ENCODE results near the gene CAMTA1.
"Not testable (repeated sequence)": the region's sequence is repeated elsewhere in the genome, so short reads cannot be mapped to it uniquely, and the experiment has no call there.

Gene CAMTA1

DNA sequence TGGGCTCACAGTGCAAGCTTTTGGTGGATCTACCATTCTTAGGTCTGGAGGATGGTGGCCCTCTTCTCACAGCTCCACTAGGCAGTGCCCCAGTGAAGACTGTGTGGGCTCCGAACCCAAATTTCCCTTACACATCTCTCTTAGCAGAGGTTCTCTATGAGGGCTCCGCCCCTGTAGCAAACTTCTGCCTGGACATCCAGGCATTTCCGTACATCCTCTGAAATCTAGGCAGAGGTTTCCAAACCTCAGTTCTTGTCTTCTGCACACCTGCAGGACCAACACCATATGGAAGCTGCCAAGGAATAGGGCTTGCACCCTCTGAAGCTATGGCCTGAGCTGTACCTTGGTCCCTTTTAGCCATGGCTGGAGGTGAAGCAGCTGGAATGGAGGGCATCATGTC, 1005.8 kb downstream of the CAMTA1 start:
- DNase-seq = not testable (repeated sequence)

DNA sequence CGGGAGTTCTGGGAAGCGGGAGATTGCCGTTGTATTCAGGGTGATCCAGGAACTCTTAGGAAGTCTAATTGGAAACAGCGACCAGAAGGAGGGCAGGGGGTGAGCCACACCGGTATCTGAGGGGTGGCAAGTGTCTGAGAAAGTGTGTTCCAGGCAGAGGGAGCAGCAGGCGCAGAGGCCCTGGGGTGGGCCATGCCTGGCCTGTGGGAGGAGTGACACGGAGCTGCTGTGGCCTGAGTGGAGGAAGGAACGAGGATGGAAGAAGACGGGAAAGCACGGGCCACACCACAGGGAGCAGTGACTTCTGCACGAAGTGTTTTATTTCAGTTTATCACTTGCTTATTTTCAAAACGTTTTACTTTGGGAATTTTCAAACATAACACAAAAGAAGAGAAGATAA, 1010.2 kb downstream of the CAMTA1 start:
- DNase-seq = no peak

DNA sequence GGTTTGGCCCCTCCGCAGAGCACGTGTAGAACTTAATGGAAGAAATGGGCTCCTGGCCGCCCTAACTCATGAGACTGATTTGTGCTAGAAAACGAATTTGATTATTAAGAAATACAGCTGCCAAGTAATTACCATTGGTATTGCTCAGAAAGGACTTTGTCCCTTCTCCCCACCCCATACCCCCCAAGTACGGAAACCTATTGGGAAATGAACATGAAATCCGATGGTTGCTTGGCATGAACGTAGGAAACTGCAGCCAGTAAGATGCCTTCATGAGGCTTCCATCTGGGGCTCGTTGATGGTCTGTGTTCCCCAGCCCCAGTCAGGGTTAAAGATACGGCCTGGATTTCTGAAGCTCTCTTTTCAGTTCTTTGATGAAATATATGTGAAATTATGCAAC, 1020.2 kb downstream of the CAMTA1 start:
- DNase-seq = no peak

DNA sequence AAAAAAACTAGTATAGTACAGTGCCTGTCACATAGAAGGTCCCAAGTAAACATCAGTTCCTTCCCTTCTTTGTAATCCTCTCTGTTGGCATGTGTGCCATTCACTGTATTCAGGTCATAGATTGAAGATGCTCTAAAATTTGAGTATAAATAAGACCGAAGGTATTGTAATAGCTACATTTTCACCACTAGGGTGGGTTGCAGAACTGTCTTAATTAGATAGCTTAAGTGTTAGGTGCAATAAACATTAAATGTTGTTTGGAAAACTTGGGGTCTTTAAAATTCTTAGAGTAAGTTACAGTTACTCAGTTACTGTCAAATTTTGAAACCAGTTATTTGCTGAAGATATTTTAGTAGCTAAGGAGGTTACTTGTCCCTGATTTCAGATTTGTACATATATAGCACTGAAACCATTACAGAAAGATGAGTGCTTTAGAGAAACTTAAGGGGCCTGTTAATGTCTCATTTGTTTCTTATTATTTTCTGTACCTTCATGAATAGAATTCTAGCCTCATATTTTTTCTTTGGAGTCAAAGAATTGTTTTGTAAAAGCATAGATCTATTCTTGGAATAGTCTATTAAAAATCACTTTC, 1023.1 kb downstream of the CAMTA1 start:
- peak; percentile 47 for DNase-seq

DNA sequence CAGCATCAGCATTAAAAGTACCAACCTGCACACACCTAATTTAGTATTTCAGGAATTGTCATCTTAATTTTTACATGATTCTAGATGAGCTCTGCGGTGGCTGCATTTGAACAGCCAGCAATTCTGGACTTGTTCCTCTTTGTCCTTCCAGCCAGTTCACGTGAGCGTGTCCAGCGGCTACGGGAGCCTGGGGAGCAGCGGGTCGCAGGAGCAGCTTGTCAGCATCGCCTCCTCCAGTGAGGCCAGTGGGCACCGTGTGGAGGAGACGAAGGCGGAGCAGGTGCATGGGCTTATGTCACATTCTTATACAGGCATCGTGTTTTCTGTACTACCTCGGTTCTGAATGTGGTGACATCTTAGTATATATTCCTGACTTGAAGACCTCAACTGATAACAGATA, 1024.5 kb downstream of the CAMTA1 start:
- no peak for DNase-seq

DNA sequence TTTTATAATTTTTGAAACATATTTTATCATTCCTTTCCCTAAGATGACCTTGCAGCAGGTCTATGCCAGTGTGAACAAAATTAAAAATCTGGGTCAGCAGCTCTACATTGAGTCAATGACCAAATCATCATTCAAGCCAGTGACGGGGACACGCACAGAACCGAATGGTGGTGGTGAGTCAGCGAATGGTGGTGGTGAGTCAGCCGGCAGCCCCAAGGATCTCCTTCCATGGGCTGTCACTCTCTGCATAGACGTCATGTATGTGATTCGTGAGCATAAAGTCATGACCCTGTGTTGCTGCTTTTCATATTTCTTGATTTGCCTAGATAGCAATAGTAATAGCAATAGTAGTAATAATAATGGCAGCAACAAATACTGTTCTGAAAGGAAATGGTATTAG, 1025.1 kb downstream of the CAMTA1 start:
- no peak for DNase-seq

DNA sequence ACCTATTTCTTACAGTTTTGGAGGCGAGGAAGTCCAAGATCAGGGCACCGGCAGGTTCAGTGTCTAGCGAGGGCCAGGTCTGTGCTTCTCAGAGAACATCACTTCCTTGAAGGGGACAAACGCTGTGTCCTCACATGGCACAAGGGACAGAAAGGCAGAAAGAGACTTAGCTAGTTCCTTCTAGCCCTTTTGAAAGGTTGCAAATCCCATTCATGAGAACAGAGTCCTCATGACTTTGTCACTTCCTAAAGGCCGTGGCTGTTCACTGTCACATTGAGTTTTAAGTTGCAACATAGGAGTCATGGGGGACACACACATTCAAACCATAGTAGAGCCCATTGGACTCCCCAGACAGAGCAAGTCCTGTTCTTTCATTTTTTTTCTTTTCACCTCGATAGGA, 1026.2 kb downstream of the CAMTA1 start:
- DNase-seq = no peak

DNA sequence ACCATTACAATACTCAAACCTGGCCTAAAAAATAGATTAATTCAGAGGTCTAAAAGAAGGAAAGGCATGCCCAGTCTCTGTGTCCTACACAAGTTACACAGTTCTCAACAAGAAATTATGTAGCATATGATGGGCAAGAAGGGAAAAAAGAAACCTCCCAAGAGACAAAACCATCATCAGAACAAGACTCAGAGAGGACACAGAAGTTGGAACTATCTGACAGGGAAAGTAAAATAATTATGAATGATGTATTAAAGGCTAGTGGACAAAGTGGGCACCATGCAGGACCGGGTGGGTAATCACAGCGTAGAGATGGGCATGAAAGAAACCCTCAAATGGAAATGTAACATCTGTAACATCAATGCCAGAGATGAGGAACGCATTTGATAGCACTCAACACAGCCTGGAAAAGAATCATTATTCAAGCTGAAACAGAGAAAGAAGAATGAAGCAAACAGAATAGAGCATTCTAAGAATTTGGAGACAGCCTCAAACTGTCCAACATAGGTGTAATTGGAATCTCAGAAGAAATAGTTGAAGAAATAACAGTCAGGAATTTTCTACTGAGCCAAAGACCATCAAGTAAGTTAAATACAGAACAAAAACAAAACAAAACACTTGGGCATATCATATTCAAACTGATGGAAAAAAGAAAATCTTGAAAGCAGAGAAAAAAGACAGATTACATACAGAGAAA, 1028.6 kb downstream of the CAMTA1 start:
- DNase-seq = no peak

Data from GF-D8 (cell line).